Right lobe of liver (tissue), 6 donors: Measurements from ENCODE around the gene POMT1. TPM values are rescaled to one million over a fixed set of nuclear protein-coding genes. Genes with fewer than 3 reads are reported as not detected.

ENCODE experiments used
- ATAC-seq, 4 donors: fragments of 200-7000 bp; cut with Tn5 transposase; one replicate each; pipeline ENCODE4 v1.9.1; 2020; ENCODE audit warnings: mild to moderate bottlenecking in 4 of 4, moderate library complexity in 4 of 4
- DNase-seq, 3 donors: peaks; one replicate each; pipeline ENCODE4 v3.0.0-alpha.2; 2020
- H3K27ac ChIP-seq, 3 donors: fragments of 200-600 bp; one replicate each; pipeline ENCODE4 v1.8.0; 2022
- H3K27me3 ChIP-seq, 2 donors: fragments of 200-600 bp; one replicate each; pipeline ENCODE4 v1.8.0; 2022
- H3K36me3 ChIP-seq, 4 donors: fragments of 200-600 bp; sonication (generic) in 1 of 4; one replicate each; pipeline versions ENCODE4 v1.5.1 to v1.8.0; 2017 to 2022; ENCODE audit warnings: control low read depth in 1 of 4
- H3K4me1 ChIP-seq, 4 donors: fragments of 200-600 bp; sonication (generic) in 1 of 4; one replicate each; pipeline versions ENCODE4 v1.5.1 to v1.8.0; 2017 to 2022; ENCODE audit warnings: control low read depth in 1 of 4
- H3K4me3 ChIP-seq, 3 donors: fragments of 200-600 bp; one replicate each; pipeline ENCODE4 v1.8.0; 2022
- H3K9me3 ChIP-seq, 4 donors: fragments of 200-600 bp; sonication (generic) in 1 of 4; one replicate each; pipeline versions ENCODE4 v1.5.1 to v1.8.0; 2017 to 2022; ENCODE audit warnings: control low read depth in 1 of 4
- CTCF ChIP-seq, 4 donors: fragments of 200-600 bp in 3 of 4; fragments of 450-650 bp in 1 of 4; IDR thresholded peaks; one replicate each; pipeline versions ENCODE4 v1.5.1 to v1.8.0; 2016 to 2022; ENCODE audit warnings: antibody characterized with exemption in 4 of 4, mild to moderate bottlenecking in 2 of 4
- POLR2A ChIP-seq: fragments of 450-650 bp; IDR thresholded peaks from one replicate; pipeline ENCODE4 v1.6.1; 2017; ENCODE audit warnings: antibody characterized with exemption, mild to moderate bottlenecking
- WGBS: methylation state at CpG from one replicate; pipeline ENCODE4 v1.1.6; 2018; ENCODE audit warnings: low coverage, low lambda C conversion rate; ENCODE audit not compliant: insufficient coverage; ENCODE audit errors: missing lambda C conversion rate; 5-methylcytosine and 5-hydroxymethylcytosine counted together
- intact Hi-C, 2 donors: fragments of 100-400 bp; cut with DNase I; formaldehyde crosslinking; loops; one replicate each; pipeline versions ENCODE4 v1.11.2 to v1.14.1; 2022
- total RNA-seq, 6 experiments: library from RNA; depleted of rRNA in 2 of 6; stranded (reverse); fragments of >200 nt in 2 of 6; fragmentation: NEBNext Ultra II Directional in 3 of 6; extraction: Animal tissue kit (Norgen Biotek cat#: 25700) in 3 of 6; gene quantifications; one replicate each; pipeline versions ENCODE4 v1.1.0 to v1.2.4, GENCODE V29; 2016 to 2023
- donor health status: DM: no; HTN: yes; CAD: no.
- donor health status: DM: no; HTN: no; CAD: no.
- donor health status: DM: no; HTN: no; CAD: no.
- donor health status: DM: no; HTN: yes; CAD: no.
- donor health status: DM: no; HTN: yes; CAD: no.

POMT1 gene
- total RNA-seq, 6 experiments from 2014 or later, result 14.3 to 17.7 (median 15.7) TPM

- Histone ChIP-seq H3K4me1 (peaks cover 0 to 7% (median 0%) of the 10 kb centered on the region in 4 donors), H3K36me3 (peaks cover 5 to 96% (median 58%) of the 10 kb centered on the region in 4 donors), H3K27ac (no peak overlapping the region), H3K9me3 (no peaks in the 10 kb centered on the region), H3K4me3 (no peak overlapping the region), H3K27me3 (no peaks in the 10 kb centered on the region)
- peak in 2 of 3 donors; percentile 19 to 35 for DNase-seq
- 90% methylated on average over 5 of the region's 9 CpGs for WGBS
- TF ChIP-seq CTCF (IDR thresholded peaks at IDR 0.05) (no peak), POLR2A (no peak)
- ATAC-seq, result peak in 3 of 4 donors; percentile 31 to 58 (median 55)
- intact Hi-C loops, result loop anchor here in 1 of 2 donors (10.0 kb wide), 1 partner anchor 119 kb away; no protein-coding TSS in a partner anchor
Measured at GRCh38 chr9:131473198-131473885, 29.4 kb upstream of the POMT1 start.

- peaks cover 0 to 7% (median 0%) of the 10 kb centered on the region in 4 donors for H3K4me1 ChIP-seq
- no peaks in the 10 kb centered on the region for H3K9me3 ChIP-seq
- WGBS, result 78% methylated on average over 4 of the region's 10 CpGs
- H3K4me3 ChIP-seq, result no peak overlapping the region
- no peak for TF ChIP-seq CTCF (IDR thresholded peaks at IDR 0.05)
- no peak for TF ChIP-seq POLR2A
- no peaks in the 10 kb centered on the region for H3K27me3 ChIP-seq
- no peak overlapping the region for H3K27ac ChIP-seq
- H3K36me3 ChIP-seq, result peaks cover 5 to 94% (median 58%) of the 10 kb centered on the region in 4 donors
- intact Hi-C loops, result loop anchor here in 1 of 2 donors (10.0 kb wide), 1 partner anchor 119 kb away; no protein-coding TSS in a partner anchor
- ATAC-seq, result no peak
- DNase-seq, result peak in 2 of 3 donors; percentile 35 to 41
Measured at GRCh38 chr9:131473891-131474290, 28.8 kb upstream of the POMT1 start.

- peak in 1 of 3 donors; percentile 47 for DNase-seq
- H3K4me3 ChIP-seq, result no peak overlapping the region
- intact Hi-C loops, result loop anchor here in 1 of 2 donors (10.0 kb wide), 1 partner anchor 120 kb away; no protein-coding TSS in a partner anchor
Measured at GRCh38 chr9:131474711-131475110, 28.0 kb upstream of the POMT1 start.

More at GRCh38 chr9:131474711-131475110, 28.0 kb upstream of the POMT1 start:
- peaks cover 0 to 7% (median 0%) of the 10 kb centered on the region in 4 donors for H3K4me1 ChIP-seq
- H3K27me3 ChIP-seq, result no peaks in the 10 kb centered on the region
- no peak overlapping the region for H3K27ac ChIP-seq
- TF ChIP-seq POLR2A (no peak), CTCF (IDR thresholded peaks at IDR 0.05) (no peak)
- WGBS, result 65% methylated on average over 3 of the region's 16 CpGs
- H3K36me3 ChIP-seq, result peaks cover 5 to 94% (median 61%) of the 10 kb centered on the region in 4 donors
- H3K9me3 ChIP-seq, result no peaks in the 10 kb centered on the region
- no peak for ATAC-seq
